DND-41 (cell line): ENCODE measurements around the gene NTM.
A peak's percentile ranks its signal among the peaks of the same experiment; 100 is the strongest.

ENCODE experiments used
- CTCF ChIP-seq: IDR thresholded peaks from 2 replicates; pipeline ENCODE4 v1.5.1; 2012; ENCODE audit warnings: borderline replicate concordance, low read length, moderate library complexity, mild to moderate bottlenecking; ENCODE audit not compliant: poor library complexity, severe bottlenecking; ENCODE audit errors: extremely low read depth
- EZH2 ChIP-seq: IDR thresholded peaks from 3 replicates; pipeline ENCODE4 v1.6.1; 2012; ENCODE audit warnings: borderline replicate concordance, low read depth, mild to moderate bottlenecking, moderate library complexity, low read length, inconsistent platforms; ENCODE audit not compliant: severe bottlenecking

DNA sequence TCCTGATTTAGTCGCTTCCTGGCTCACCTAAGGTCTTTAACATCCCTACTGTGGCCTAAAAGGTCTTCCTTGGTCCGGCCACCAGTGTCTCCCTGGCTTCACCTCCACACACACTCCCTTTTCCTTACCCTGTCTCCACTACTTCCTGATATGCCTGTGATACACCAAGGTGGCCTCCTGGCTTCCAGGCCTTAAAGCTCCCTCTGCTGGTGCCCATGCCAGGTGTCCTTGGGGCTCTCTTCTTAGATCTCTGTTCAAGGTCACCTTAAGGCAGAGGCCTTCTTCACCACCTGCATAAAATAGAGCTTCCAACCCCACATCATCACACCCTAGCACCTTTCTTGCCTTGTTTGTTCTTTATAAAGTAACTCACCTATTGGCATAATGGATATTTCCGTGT lies 787.7 kb downstream of the NTM start:
- TF ChIP-seq EZH2 (no peak), CTCF (peak; percentile 52)
